HG03135 (cell line): ENCODE results near the gene GPHA2.

Experiments
- ATAC-seq: cut with Tn5 transposase; IDR thresholded peaks from one replicate; pipeline ENCODE4 v1.9.1; 2021; ENCODE audit warnings: mild to moderate bottlenecking, moderate library complexity; ENCODE audit not compliant: unreplicated experiment

GPHA2 gene

DNA sequence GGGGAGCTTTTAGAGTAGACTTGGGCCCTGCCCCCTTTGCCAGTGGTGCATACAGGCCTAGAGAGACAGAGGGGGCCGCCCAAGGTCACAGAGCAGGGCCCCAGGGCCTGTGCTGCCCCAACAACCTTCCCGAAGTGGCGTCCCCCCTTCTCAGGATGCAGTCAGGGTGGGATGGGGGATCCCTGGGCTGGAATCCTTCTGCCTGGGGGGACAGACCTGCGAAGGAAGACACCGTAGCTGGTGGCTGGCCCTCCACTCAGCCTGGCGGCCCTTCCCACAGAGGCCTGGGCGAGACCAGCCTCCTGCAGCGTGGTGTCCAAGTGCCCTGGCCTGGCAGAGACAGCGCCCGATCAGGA, 42.9 kb downstream of the GPHA2 start:
- no peak for ATAC-seq

- ATAC-seq, result no peak
These were observed 43.3 kb downstream of the GPHA2 start for GRCh38 chr11:64892411-64892831.

- ATAC-seq, result no peak
These were observed 43.8 kb downstream of the GPHA2 start for GRCh38 chr11:64891880-64892279.

DNA sequence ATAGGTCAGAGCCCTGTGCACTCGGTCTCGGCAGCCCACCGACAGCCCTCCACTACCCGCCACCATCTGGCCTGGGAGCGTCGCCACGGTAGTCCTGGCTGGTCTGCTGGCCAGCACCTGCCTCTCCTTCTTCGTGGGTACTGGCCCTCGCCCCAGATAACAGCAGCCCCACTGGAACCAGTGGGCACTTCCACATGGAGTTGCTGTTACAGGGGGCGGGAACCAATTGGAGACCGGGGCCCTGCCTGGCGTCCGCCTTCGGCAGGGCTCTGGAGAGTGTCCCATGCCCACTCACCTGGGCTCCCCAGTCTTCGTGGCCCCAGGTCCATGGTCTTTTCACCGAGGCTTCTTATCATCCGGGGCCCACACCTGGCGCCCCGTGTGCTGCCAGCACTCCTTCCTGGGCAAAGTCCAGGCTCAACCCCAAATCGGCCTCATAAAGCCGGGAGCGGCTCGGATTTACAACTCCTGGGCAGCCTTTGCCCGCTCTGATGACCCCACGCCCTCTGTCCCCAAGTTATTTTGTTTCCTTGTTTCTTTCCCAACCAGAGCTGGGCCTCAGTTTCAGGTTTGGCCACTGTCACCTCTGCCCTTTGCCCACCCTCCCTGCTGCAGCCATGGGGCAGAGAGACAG, 44.4 kb downstream of the GPHA2 start:
- no peak for ATAC-seq

GRCh38 chr11:64890522-64890939, 45.2 kb downstream of the GPHA2 start:
- ATAC-seq, result no peak

DNA sequence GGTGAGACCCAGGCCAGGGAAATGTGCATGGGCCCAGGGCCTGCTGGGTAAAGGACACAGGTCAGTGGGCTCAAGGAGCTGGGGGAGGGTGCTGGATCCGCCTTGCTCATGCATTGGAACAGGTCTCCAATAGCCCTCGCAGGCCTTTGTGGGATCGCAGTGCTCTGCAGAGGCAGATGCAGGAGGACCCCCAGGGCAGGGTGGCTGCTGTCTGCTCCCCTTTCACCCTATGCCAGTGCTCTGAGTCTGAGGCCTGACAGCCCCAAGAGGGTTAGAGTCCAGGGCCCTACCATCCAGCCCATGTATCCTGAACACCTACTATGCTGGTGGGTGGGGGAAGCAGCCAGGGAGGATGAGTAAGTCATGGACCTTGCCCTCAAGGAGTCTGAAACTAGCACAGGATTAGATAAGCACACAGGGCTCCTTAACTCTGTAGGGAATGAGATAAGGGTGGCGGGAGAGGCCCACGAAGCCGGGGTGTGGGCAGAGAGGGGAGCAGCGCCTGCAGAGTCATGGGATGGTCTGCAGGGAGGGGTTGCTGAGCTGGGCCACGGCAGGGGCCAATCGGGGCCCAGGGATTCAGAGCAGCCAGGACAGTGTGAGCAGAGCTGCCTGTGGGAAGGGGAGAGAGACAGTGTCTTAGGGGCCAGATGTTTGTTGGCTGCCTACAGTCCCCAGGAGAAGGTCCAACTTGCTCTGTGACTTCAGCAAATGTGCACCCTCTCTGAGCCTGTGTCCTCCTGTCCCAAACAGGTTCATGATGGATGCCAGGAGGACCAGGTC, 46.8 kb downstream of the GPHA2 start:
- ATAC-seq, result no peak

GRCh38 chr11:64888406-64888728, 47.3 kb downstream of the GPHA2 start:
- ATAC-seq, result no peak

- no peak for ATAC-seq
These were observed 47.8 kb downstream of the GPHA2 start for GRCh38 chr11:64887757-64888405.

DNA sequence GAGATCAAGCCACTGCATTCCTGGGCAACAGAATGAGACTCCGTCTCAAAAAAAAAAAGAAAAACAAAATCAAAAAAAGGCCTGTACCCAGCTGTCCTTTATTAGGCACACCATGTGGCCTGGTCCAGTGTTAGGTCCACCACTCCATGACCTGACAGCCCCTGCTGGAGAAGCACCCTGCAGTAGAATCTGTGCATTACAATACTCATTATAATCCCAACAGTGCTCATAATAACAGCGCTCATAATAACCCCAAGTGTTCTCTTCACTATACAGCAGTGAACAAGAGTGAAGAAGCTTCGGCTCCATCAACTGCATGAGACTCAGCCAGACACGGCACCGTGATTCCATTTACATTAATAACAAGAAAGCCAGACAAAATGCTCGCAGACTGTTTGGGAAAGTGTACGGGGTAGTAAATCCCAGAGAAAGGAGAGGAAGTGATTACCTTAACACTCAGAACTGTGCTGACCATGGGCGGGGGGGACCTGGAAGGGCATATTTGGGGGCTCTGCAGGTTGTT, 48.4 kb downstream of the GPHA2 start:
- no peak for ATAC-seq

DNA sequence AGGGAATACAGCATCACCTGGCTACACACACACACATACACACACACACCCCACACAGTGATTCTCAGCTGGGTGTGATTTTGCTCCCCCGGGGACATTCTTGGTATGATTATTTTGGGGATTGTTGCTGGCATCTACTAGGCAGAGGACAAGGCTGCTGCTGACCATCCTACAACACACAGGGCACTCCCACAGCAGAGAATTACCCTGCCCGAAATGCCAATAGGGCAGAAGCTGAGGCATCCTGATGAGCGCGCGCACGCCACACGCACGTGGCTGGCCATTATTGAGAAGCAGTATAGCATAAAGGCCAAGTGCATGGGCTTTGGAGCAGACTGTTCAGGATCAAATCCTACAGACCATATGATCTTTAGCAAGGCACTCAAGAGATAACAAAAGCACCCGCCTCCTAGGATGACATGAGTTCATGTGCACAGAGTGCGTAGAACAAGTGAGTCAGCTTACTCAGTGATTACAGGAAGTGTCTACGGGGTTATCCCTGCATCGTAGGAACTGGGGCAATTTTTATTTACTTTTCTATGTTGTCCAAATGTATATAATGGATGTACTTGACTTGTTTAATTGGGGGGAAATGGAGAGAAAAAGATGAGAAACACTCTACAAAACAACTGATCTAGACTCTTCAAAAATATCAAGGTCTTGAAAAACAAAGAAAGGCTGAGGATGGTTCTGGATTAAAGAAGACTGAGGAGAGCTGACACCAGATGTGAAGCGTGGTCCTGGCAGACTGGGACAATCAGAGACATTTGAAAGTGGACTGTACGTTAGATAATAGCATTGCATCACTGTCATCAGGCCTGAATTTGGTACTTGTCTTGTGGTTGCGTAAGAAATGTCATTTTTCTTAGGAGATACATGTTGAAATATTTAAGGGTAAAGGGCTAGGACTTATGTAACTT, 50.1 kb downstream of the GPHA2 start:
- no peak for ATAC-seq
